H9 (cell line): ENCODE measurements around the gene WASF3. TPM values are rescaled to one million over a fixed set of nuclear protein-coding genes. Genes with fewer than 3 reads are reported as not detected.

Source experiments
- DNase-seq: peaks from one replicate; pipeline ENCODE4 v3.0.0-alpha.2; 2017
- H2AFZ ChIP-seq: one replicate; pipeline ENCODE4 v1.6.1; 2013; ENCODE audit warnings: mild to moderate bottlenecking, low read length, control low read depth, moderate library complexity
- H2AK5ac ChIP-seq: 2 replicates; pipeline ENCODE4 v1.6.1; 2013; ENCODE audit warnings: low read length, control low read depth, mixed read lengths; ENCODE audit not compliant: insufficient read length
- H2BK120ac ChIP-seq: one replicate; pipeline ENCODE4 v1.6.1; 2013; ENCODE audit warnings: low read depth, mild to moderate bottlenecking, low read length, control low read depth, inconsistent platforms; ENCODE audit not compliant: poor library complexity, severe bottlenecking
- H2BK12ac ChIP-seq: 2 replicates; pipeline ENCODE4 v1.6.1; 2013; ENCODE audit warnings: low read length, control low read depth, mixed read lengths, low read depth; ENCODE audit not compliant: insufficient read length
- H2BK15ac ChIP-seq: 2 replicates; pipeline ENCODE4 v1.6.1; 2013; ENCODE audit warnings: low read depth, low read length, control low read depth
- H2BK20ac ChIP-seq: one replicate; pipeline ENCODE4 v1.6.1; 2013; ENCODE audit warnings: low read depth, mild to moderate bottlenecking, low read length, control low read depth, inconsistent platforms; ENCODE audit not compliant: poor library complexity, severe bottlenecking
- H2BK5ac ChIP-seq: 2 replicates; pipeline ENCODE4 v1.6.1; 2013; ENCODE audit warnings: low read length, control low read depth, mixed read lengths; ENCODE audit not compliant: insufficient read length
- H3K14ac ChIP-seq: 2 replicates; pipeline ENCODE4 v1.6.1; 2013; ENCODE audit warnings: low read length, control low read depth; ENCODE audit not compliant: insufficient read depth
- H3K18ac ChIP-seq: 2 replicates; pipeline ENCODE4 v1.6.1; 2013; ENCODE audit warnings: low read depth, mild to moderate bottlenecking, mixed read lengths, low read length, control low read depth; ENCODE audit not compliant: insufficient read length
- H3K23ac ChIP-seq: 2 replicates; pipeline ENCODE4 v1.6.1; 2013; ENCODE audit warnings: low read length, control low read depth, mixed read lengths, low read depth; ENCODE audit not compliant: insufficient read length
- H3K23me2 ChIP-seq: 2 replicates; pipeline ENCODE4 v1.6.1; 2013; ENCODE audit warnings: low read depth, mild to moderate bottlenecking, mixed read lengths, low read length, control low read depth; ENCODE audit not compliant: insufficient read length, poor library complexity, severe bottlenecking
- H3K27ac ChIP-seq: 2 replicates; pipeline ENCODE4 v1.5.1; 2013; ENCODE audit warnings: low read length, control low read depth, mixed read lengths, low read depth; ENCODE audit not compliant: insufficient read length
- H3K27me3 ChIP-seq: 2 replicates; pipeline ENCODE4 v1.6.1; 2013; ENCODE audit warnings: low read length, control low read depth, inconsistent platforms; ENCODE audit not compliant: insufficient read depth
- H3K4ac ChIP-seq: 2 replicates; pipeline ENCODE4 v1.6.1; 2013; ENCODE audit warnings: low read depth, mild to moderate bottlenecking, control low read depth, inconsistent platforms, low read length, moderate library complexity
- H3K4me1 ChIP-seq: 2 replicates; pipeline ENCODE4 v1.6.1; 2013; ENCODE audit warnings: low read length, control low read depth, inconsistent platforms; ENCODE audit not compliant: insufficient read depth
- H3K4me2 ChIP-seq: 2 replicates; pipeline ENCODE4 v1.6.1; 2013; ENCODE audit warnings: low read length, control low read depth, mixed read lengths; ENCODE audit not compliant: insufficient read length, insufficient read depth
- H3K56ac ChIP-seq: 2 replicates; pipeline ENCODE4 v1.6.1; 2013; ENCODE audit warnings: low read depth, mild to moderate bottlenecking, mixed read lengths, low read length, control low read depth; ENCODE audit not compliant: insufficient read length
- H3K79me1 ChIP-seq: 2 replicates; pipeline ENCODE4 v1.6.1; 2013; ENCODE audit warnings: low read depth, mild to moderate bottlenecking, moderate library complexity, low read length, control low read depth, inconsistent platforms; ENCODE audit not compliant: insufficient read depth, poor library complexity, severe bottlenecking
- H3K79me2 ChIP-seq: 2 replicates; pipeline ENCODE4 v1.6.1; 2013; ENCODE audit warnings: low read length, control low read depth, inconsistent platforms; ENCODE audit not compliant: insufficient read depth
- H3K9ac ChIP-seq: 2 replicates; pipeline ENCODE4 v1.6.1; 2013; ENCODE audit warnings: low read length, control low read depth, mixed read lengths; ENCODE audit not compliant: insufficient read length; ENCODE audit errors: extremely low read depth
- H3K9me3 ChIP-seq: one replicate; pipeline ENCODE4 v1.6.1; 2013; ENCODE audit warnings: low read depth, low read length, inconsistent platforms; ENCODE audit not compliant: control insufficient read depth
- H3T11ph ChIP-seq: one replicate; pipeline ENCODE4 v1.6.1; 2013; ENCODE audit warnings: mild to moderate bottlenecking, low read length, control low read depth, inconsistent platforms
- H4K20me1 ChIP-seq: one replicate; pipeline ENCODE4 v1.6.1; 2013; ENCODE audit not compliant: control insufficient read depth, insufficient read length, insufficient read depth
- H4K5ac ChIP-seq: 2 replicates; pipeline ENCODE4 v1.6.1; 2013; ENCODE audit warnings: low read depth, mild to moderate bottlenecking, mixed read lengths, low read length, control low read depth; ENCODE audit not compliant: insufficient read length
- H4K8ac ChIP-seq: replicated peaks from 2 replicates; pipeline ENCODE4 v1.6.1; 2013; ENCODE audit warnings: low read length, control low read depth, mixed read lengths, low read depth; ENCODE audit not compliant: insufficient read length
- H4K91ac ChIP-seq: 2 replicates; pipeline ENCODE4 v1.6.1; 2013; ENCODE audit warnings: low read depth, mild to moderate bottlenecking, moderate library complexity, mixed read lengths, low read length, control low read depth; ENCODE audit not compliant: insufficient read length
- H3K27ac Mint-ChIP-seq, 3 experiments: 2 replicates in 2 of 3; 3 replicates in 1 of 3; pipeline ENCODE4 v1.8.0; 2020 to 2021; ENCODE audit warnings: mixed read lengths in 3 of 3, mild to moderate bottlenecking in 1 of 3, moderate library complexity in 1 of 3
- H3K27me3 Mint-ChIP-seq: 2 replicates; pipeline ENCODE4 v1.8.0; 2021; ENCODE audit warnings: low read depth, mild to moderate bottlenecking, moderate library complexity, mixed read lengths
- H3K36me3 Mint-ChIP-seq, 3 experiments: 2 replicates in 2 of 3; 3 replicates in 1 of 3; pipeline ENCODE4 v1.8.0; 2020 to 2021; ENCODE audit warnings: low read depth in 3 of 3, mixed read lengths in 3 of 3; ENCODE audit not compliant: insufficient read depth in 1 of 3
- H3K4me1 Mint-ChIP-seq, 2 experiments: 2 replicates each; pipeline ENCODE4 v1.8.0; 2020; ENCODE audit warnings: mixed read lengths in 2 of 2
- H3K4me3 Mint-ChIP-seq, 2 experiments: 2 replicates in 1 of 2; 3 replicates in 1 of 2; pipeline ENCODE4 v1.8.0; 2020 to 2021; ENCODE audit warnings: mild to moderate bottlenecking in 2 of 2, mixed read lengths in 2 of 2, moderate library complexity in 1 of 2
- H3K9me3 Mint-ChIP-seq, 2 experiments: 2 replicates in 1 of 2; 3 replicates in 1 of 2; pipeline ENCODE4 v1.8.0; 2020; ENCODE audit warnings: mild to moderate bottlenecking in 2 of 2, mixed read lengths in 2 of 2, moderate library complexity in 1 of 2
- WGBS: extraction: QIAGEN DNeasy Blood & Tissue Kit; methylation state at CpG from one replicate; pipeline ENCODE4 v1.1.7; 2013; ENCODE audit warnings: missing lambda C conversion rate, low lambda C conversion rate, mixed read lengths; ENCODE audit not compliant: insufficient read length; ENCODE audit errors: extremely low coverage; 5-methylcytosine and 5-hydroxymethylcytosine counted together
- total RNA-seq: library from RNA; stranded (reverse); gene quantifications from 2 replicates; pipeline ENCODE4 v1.2.1, GENCODE V29; 2021
- TF ChIP-seq, protein P1 (sequence below): fragments of 200-600 bp; sonication (generic); conservative IDR thresholded peaks from 3 replicates; pipeline ENCODE4 v1.8.0; 2021; ENCODE audit warnings: antibody characterized with exemption, mild to moderate bottlenecking

WASF3 gene
- total RNA-seq, 1 experiment from 2014 or later = 22.2 TPM

DNA sequence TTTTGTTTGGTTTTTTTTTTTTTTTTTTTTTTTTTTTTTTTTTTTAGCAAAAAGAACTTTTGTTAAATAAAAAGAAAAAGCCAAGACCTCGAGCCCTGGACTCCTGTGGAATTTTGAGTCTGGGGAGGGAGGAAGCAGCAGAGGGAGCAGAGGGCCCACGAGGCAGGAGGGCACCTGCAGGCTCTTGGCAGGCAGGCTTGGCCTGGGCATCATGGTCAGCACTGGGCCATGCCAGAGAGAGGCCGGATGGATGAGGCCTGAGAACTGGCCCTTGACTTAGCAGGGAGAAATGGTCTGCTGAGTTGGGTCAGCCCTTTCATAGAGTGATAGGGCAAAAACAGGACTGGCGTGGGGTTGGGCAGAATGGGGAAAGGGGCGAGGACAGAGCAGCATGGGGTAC is 102.7 kb downstream of the WASF3 start:
- H4K5ac ChIP-seq = peak overlapping the region; percentile 73
- no peak overlapping the region for H2BK5ac ChIP-seq
- H3K79me2 ChIP-seq = no peaks in the 10 kb centered on the region
- H4K20me1 ChIP-seq = no peaks in the 10 kb centered on the region
- H3K23ac ChIP-seq = no peak overlapping the region
- no peaks in the 10 kb centered on the region for H3K27me3 ChIP-seq
- H4K91ac ChIP-seq = no peak overlapping the region
- H2BK15ac ChIP-seq = no peak overlapping the region
- H3K23me2 ChIP-seq = no peaks in the 10 kb centered on the region
- no peak overlapping the region for H2AFZ ChIP-seq
- no peak overlapping the region for H2AK5ac ChIP-seq
- H3T11ph ChIP-seq = no peak overlapping the region
- H2BK20ac ChIP-seq = no peak overlapping the region
- H3K36me3 Mint-ChIP-seq = 0 out of 7 replicates have a peak, but pooled peaks cover 0 to 2% (median 0%) of the 10 kb centered on the region in 3 experiments
- no peak for DNase-seq
- H3K14ac ChIP-seq = no peak overlapping the region; the same call in 1 of the 2 replicates
- no peak overlapping the region for H3K9ac ChIP-seq
- H2BK12ac ChIP-seq = no peak overlapping the region
- no peaks in the 10 kb centered on the region for H3K27me3 Mint-ChIP-seq
- H3K9me3 Mint-ChIP-seq = no peaks in the 10 kb centered on the region
- no peak overlapping the region for H3K18ac ChIP-seq
- no peaks in the 10 kb centered on the region for H3K9me3 ChIP-seq
- no peaks in the 10 kb centered on the region; the same call in 1 of the 2 replicates for H3K4me1 ChIP-seq
- H3K27ac ChIP-seq = no peak overlapping the region
- no peak overlapping the region for H3K27ac Mint-ChIP-seq
- H3K79me1 ChIP-seq = no peaks in the 10 kb centered on the region
- no peak overlapping the region for H3K56ac ChIP-seq
- H3K4me2 ChIP-seq = no peak overlapping the region
- no peak overlapping the region for H3K4ac ChIP-seq
- no peak overlapping the region for H4K8ac ChIP-seq
- TF ChIP-seq, protein P1, sequence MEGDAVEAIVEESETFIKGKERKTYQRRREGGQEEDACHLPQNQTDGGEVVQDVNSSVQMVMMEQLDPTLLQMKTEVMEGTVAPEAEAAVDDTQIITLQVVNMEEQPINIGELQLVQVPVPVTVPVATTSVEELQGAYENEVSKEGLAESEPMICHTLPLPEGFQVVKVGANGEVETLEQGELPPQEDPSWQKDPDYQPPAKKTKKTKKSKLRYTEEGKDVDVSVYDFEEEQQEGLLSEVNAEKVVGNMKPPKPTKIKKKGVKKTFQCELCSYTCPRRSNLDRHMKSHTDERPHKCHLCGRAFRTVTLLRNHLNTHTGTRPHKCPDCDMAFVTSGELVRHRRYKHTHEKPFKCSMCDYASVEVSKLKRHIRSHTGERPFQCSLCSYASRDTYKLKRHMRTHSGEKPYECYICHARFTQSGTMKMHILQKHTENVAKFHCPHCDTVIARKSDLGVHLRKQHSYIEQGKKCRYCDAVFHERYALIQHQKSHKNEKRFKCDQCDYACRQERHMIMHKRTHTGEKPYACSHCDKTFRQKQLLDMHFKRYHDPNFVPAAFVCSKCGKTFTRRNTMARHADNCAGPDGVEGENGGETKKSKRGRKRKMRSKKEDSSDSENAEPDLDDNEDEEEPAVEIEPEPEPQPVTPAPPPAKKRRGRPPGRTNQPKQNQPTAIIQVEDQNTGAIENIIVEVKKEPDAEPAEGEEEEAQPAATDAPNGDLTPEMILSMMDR = no peak
- no CpG with 5 or more reads among the region's 5 CpGs for WGBS
- no peak overlapping the region for H2BK120ac ChIP-seq
- H3K4me3 Mint-ChIP-seq = no peak overlapping the region
- peaks cover 0 to 3% of the 10 kb centered on the region in 2 experiments; a peak in 1 of 4 replicates for H3K4me1 Mint-ChIP-seq
